Epithelial cell of prostate (primary cell): ENCODE measurements around the gene FBXO2.
"Not testable (repeated sequence)": the region's sequence is repeated elsewhere in the genome, so short reads cannot be mapped to it uniquely, and the experiment has no call there.

Experiments used
- DNase-seq: peaks from one replicate; pipeline ENCODE4 v3.0.0-alpha.2; 2011; ENCODE audit warnings: low read depth, low spot score
- H3K27ac ChIP-seq: fragments of 450-650 bp; 2 replicates; pipeline ENCODE4 v1.5.1; 2017; ENCODE audit warnings: mild to moderate bottlenecking

The FBXO2 gene

GRCh38 chr1:11639372-11639771 is 14.9 kb downstream of the FBXO2 start:
- no peak overlapping the region for H3K27ac ChIP-seq
- no peak for DNase-seq

GRCh38 chr1:11638121-11638520 is 16.1 kb downstream of the FBXO2 start:
- no peak overlapping the region for H3K27ac ChIP-seq
- DNase-seq, result no peak

GRCh38 chr1:11634365-11635192 is 19.6 kb downstream of the FBXO2 start:
- H3K27ac ChIP-seq, result no peak overlapping the region
- DNase-seq, result no peak

GRCh38 chr1:11629184-11630016 is 24.8 kb downstream of the FBXO2 start:
- DNase-seq, result no peak
- no peak overlapping the region for H3K27ac ChIP-seq

GRCh38 chr1:11628767-11629166 is 25.5 kb downstream of the FBXO2 start:
- no peak overlapping the region for H3K27ac ChIP-seq

GRCh38 chr1:11626551-11626950 is 27.7 kb downstream of the FBXO2 start:
- no peak overlapping the region for H3K27ac ChIP-seq
- DNase-seq, result no peak

More at GRCh38 chr1:11628767-11629166, 25.5 kb downstream of the FBXO2 start:
- DNase-seq, result no peak

GRCh38 chr1:11623702-11624101 is 30.5 kb downstream of the FBXO2 start:
- DNase-seq, result no peak
- no peak overlapping the region for H3K27ac ChIP-seq

GRCh38 chr1:11622398-11622797 is 31.8 kb downstream of the FBXO2 start:
- no peak overlapping the region for H3K27ac ChIP-seq
- no peak for DNase-seq

GRCh38 chr1:11620924-11621323 is 33.3 kb downstream of the FBXO2 start:
- H3K27ac ChIP-seq, result no peak overlapping the region
- DNase-seq, result no peak

- no peak for DNase-seq
- H3K27ac ChIP-seq, result no peak overlapping the region
These were observed 33.8 kb downstream of the FBXO2 start for GRCh38 chr1:11620405-11620804.

GRCh38 chr1:11617741-11618140 is 36.5 kb downstream of the FBXO2 start:
- DNase-seq, result no peak
- no peak overlapping the region for H3K27ac ChIP-seq

GRCh38 chr1:11617314-11617713 is 36.9 kb downstream of the FBXO2 start:
- no peak overlapping the region for H3K27ac ChIP-seq
- no peak for DNase-seq

GRCh38 chr1:11616766-11617165 is 37.5 kb downstream of the FBXO2 start:
- no peak for DNase-seq
- H3K27ac ChIP-seq, result no peak overlapping the region

GRCh38 chr1:11615090-11615489 is 39.1 kb downstream of the FBXO2 start:
- H3K27ac ChIP-seq, result no peak overlapping the region
- DNase-seq, result no peak

- no peak overlapping the region for H3K27ac ChIP-seq
- DNase-seq, result no peak
These were observed 40.9 kb downstream of the FBXO2 start for GRCh38 chr1:11613347-11613746.

GRCh38 chr1:11611638-11612327 is 42.4 kb downstream of the FBXO2 start:
- DNase-seq, result no peak
- no peak overlapping the region for H3K27ac ChIP-seq

GRCh38 chr1:11610629-11611180 is 43.5 kb downstream of the FBXO2 start:
- H3K27ac ChIP-seq, result no peak overlapping the region
- DNase-seq, result no peak

- not testable (repeated sequence) for H3K27ac ChIP-seq
These were observed 44.9 kb downstream of the FBXO2 start for GRCh38 chr1:11609378-11609777.

GRCh38 chr1:11608596-11609130 is 45.6 kb downstream of the FBXO2 start:
- DNase-seq, H3K27ac ChIP-seq: not testable (repeated sequence)

More at GRCh38 chr1:11609378-11609777, 44.9 kb downstream of the FBXO2 start:
- DNase-seq, result not testable (repeated sequence)

GRCh38 chr1:11606775-11607174 is 47.5 kb downstream of the FBXO2 start:
- no peak overlapping the region for H3K27ac ChIP-seq
- no peak for DNase-seq
